Type B pancreatic cell (in vitro differentiated cells): ENCODE data around the gene TBC1D22A. TPM values are rescaled to one million over a fixed set of nuclear protein-coding genes. Genes with fewer than 3 reads are reported as not detected.

Source experiments
- DNase-seq: peaks from one replicate; pipeline ENCODE4 v3.0.0; 2021; ENCODE audit warnings: mixed read lengths; ENCODE audit not compliant: unreplicated experiment; ENCODE audit errors: extremely low spot score
- H3K27ac Mint-ChIP-seq: 2 replicates; pipeline ENCODE4 v1.8.0; 2021; ENCODE audit warnings: mild to moderate bottlenecking, mixed read lengths
- H3K27me3 Mint-ChIP-seq: 2 replicates; pipeline ENCODE4 v1.8.0; 2021; ENCODE audit warnings: mixed read lengths
- H3K36me3 Mint-ChIP-seq: 2 replicates; pipeline ENCODE4 v1.8.0; 2021; ENCODE audit warnings: mixed read lengths
- H3K4me1 Mint-ChIP-seq: one replicate; pipeline ENCODE4 v1.8.0; 2021; ENCODE audit warnings: mixed read lengths; ENCODE audit not compliant: unreplicated experiment
- H3K4me3 Mint-ChIP-seq: 2 replicates; pipeline ENCODE4 v1.8.0; 2021; ENCODE audit warnings: mild to moderate bottlenecking, mixed read lengths
- H3K9me3 Mint-ChIP-seq: 2 replicates; pipeline ENCODE4 v1.8.0; 2021; ENCODE audit warnings: mixed read lengths
- total RNA-seq: library from RNA; stranded (reverse); gene quantifications from 2 replicates; pipeline ENCODE4 v1.2.1, GENCODE V29; 2021; ENCODE audit warnings: low replicate concordance
- TF ChIP-seq, protein P1 (sequence below): fragments of 200-600 bp; sonication (generic); conservative IDR thresholded peaks from 2 replicates; pipeline ENCODE4 v1.5.0; 2021; ENCODE audit warnings: antibody characterized with exemption, mild to moderate bottlenecking

The TBC1D22A gene
- total RNA-seq, 1 donor from 2014 or later, result 16.2 TPM

DNA sequence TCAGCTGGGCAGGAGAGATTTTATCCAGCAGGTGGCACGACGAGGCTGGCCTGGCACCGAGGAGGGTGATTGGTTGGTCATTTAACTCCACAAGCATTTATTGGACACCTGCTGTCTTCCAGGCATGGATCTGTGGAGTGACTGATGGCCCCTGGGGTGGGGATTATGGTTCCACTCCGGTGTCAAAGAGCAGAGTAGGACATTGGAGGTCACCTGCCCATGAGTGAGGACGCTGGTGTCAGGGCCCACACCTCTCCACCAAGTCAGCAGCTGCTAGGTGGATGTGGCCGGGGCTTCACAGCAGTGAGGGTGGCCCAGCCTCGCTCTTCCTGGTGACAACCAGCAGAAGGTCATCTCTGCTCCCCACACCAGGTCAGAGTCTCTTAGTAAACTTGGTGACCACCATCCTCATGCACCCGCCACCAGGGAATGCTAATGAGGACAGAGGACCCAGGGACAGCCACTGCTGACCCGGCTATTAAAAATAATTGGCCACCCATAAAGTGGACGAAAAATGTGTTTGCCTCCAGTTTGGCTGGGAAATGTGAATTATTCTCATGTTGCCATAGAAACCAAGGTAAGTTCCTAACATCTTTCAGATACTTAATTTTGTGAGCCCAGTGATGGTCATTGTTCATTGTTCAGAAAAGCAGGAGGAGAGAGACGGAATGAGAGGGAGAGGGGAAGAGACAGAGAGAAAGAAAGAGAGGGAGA, 428.7 kb downstream of the TBC1D22A start:
- DNase-seq, result peak; percentile 51
- no peak overlapping the region for H3K27ac Mint-ChIP-seq
- TF ChIP-seq, protein P1, sequence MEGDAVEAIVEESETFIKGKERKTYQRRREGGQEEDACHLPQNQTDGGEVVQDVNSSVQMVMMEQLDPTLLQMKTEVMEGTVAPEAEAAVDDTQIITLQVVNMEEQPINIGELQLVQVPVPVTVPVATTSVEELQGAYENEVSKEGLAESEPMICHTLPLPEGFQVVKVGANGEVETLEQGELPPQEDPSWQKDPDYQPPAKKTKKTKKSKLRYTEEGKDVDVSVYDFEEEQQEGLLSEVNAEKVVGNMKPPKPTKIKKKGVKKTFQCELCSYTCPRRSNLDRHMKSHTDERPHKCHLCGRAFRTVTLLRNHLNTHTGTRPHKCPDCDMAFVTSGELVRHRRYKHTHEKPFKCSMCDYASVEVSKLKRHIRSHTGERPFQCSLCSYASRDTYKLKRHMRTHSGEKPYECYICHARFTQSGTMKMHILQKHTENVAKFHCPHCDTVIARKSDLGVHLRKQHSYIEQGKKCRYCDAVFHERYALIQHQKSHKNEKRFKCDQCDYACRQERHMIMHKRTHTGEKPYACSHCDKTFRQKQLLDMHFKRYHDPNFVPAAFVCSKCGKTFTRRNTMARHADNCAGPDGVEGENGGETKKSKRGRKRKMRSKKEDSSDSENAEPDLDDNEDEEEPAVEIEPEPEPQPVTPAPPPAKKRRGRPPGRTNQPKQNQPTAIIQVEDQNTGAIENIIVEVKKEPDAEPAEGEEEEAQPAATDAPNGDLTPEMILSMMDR, result no peak
- H3K4me3 Mint-ChIP-seq, result no peak overlapping the region
- H3K9me3 Mint-ChIP-seq, result peaks cover 4% of the 10 kb centered on the region
- no peaks in the 10 kb centered on the region for H3K27me3 Mint-ChIP-seq
- H3K36me3 Mint-ChIP-seq, result no peaks in the 10 kb centered on the region
- no peaks in the 10 kb centered on the region for H3K4me1 Mint-ChIP-seq

DNA sequence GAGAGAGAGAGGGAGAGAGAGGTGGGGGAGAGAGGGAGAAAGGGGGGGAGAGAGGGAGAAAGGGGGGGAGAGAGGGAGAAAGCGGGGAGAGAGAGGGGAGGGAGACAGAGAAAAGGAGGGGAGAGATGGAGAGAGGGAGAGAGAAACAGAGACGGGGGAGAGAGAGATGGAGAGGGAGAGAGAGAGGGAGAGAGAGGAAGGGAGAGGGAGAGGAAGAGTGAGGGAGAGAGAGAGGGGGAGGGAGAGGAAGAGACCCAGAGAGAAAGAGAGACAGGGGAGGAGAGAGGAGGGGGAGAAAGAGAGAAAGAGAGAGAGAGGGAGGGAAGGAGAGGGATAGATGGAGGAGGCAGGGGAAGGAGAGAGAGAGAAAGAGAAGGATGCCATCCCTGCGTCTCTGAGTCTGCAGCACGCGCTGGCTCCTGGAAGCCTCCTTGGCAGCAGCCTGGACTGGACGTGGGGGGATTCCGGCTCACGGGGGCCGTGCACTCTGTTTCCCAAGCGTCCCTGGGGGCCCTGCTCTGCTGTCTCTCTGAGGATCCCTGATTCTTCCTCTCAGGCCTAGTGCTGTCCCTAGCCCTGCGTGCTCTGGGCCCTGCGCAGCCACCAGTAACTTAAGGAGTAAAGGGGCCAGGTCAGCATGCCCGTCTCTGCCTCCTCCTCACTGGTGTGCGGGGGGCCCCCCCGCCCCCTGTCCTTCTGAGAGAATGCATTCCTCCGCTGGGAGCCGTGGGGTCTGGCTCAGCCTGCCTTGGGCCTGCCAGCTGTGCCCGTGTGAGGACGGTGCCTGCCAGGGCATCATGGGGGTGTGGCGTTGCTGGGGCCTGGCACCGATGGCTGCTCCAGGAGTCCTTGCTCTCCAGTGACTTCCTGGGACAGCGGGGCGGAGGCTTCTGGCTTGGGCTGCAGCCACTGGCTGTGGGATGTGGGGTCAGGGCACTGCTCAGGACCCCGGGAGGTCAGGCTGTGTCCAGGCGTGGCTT, 429.5 kb downstream of the TBC1D22A start:
- H3K4me3 Mint-ChIP-seq, result no peak overlapping the region
- peaks cover 4% of the 10 kb centered on the region for H3K36me3 Mint-ChIP-seq
- TF ChIP-seq, protein P1, result no peak
- H3K9me3 Mint-ChIP-seq, result peaks cover 4% of the 10 kb centered on the region
- H3K27me3 Mint-ChIP-seq, result no peaks in the 10 kb centered on the region
- H3K27ac Mint-ChIP-seq, result no peak overlapping the region
- DNase-seq, result peak; percentile 65
- H3K4me1 Mint-ChIP-seq, result no peaks in the 10 kb centered on the region

DNA sequence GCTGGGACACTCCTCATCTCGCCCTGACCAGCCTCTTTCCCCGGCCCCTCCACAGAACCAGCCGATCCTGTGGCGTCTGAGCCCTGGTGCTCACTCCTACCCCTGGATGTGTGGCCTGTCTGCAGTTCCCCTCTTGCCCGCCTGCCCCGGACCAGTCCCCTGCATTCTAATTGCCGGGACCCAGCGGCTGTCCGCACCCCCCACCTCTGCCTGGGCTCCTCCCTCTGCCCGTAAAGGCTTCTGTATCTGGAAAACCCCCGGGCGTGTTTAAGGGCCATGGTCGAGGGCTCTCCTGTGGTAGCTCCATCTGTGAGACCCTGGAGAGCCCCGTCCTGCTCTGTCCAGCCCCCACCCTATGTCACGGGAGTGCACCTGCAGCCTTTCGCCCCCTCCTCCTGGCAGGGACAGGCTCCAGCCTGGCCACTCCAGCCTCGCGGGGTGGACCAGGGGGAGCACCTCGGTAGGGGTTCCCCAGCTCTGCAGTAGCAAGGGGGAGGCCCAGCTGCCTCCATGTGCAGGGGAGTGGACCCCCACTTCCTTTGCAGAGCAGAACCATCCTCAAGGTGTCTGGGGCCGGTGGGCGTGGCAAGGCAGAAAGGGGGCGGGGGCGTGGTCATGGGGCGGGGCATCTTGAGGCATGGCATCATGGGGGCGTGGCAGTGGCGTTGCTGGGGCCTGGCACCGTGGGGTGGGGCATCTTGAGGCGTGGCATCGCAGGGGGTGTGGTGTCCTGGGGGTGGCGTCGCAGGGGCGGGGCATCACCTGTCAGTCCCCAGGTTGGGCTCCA, 430.4 kb downstream of the TBC1D22A start:
- Mint-ChIP-seq H3K4me3 (no peak overlapping the region), H3K27me3 (no peaks in the 10 kb centered on the region), H3K27ac (no peak overlapping the region), H3K9me3 (peaks cover 4% of the 10 kb centered on the region), H3K36me3 (peaks cover 4% of the 10 kb centered on the region), H3K4me1 (no peaks in the 10 kb centered on the region)
- DNase-seq, result peak; percentile 62
- TF ChIP-seq, protein P1, result no peak

DNA sequence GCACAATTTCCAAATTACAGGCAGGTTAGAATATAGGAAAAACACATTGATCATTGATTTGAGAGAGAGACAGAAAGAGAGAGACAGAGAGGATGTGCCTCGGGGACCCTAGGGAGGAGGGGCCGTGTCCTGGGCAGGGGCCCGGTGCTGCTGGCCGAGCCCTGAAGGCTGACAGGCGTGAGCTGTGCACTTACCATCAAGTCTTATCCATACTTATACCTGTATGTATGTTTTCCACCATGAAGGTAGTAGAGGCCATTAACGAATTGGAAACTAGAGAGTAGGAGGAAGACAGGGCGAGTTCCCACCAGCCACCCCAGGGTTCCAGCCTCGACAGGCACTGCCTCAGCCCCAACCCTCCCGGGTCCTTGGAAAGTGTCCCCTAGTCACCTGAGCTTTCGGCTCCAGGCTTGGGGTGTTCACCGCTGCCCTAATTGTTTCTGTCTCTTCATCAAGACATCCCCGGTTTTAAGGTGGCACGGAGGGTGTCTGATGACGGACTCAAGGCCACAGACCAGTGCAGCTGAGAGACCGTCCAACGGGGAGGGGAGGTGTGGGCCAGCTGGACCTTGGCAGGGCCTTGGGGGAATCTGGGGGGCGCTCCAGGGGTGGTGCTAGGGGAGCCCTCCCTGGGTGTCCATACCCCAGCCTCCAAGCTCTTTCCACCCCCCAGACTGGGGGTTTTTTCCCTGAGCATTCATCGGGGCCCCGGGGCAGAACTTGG, 431.3 kb downstream of the TBC1D22A start:
- H3K4me1 Mint-ChIP-seq, result no peaks in the 10 kb centered on the region
- H3K4me3 Mint-ChIP-seq, result no peak overlapping the region
- H3K36me3 Mint-ChIP-seq, result peaks cover 4% of the 10 kb centered on the region
- H3K9me3 Mint-ChIP-seq, result peaks cover 4% of the 10 kb centered on the region
- TF ChIP-seq, protein P1, result no peak
- DNase-seq, result no peak
- H3K27me3 Mint-ChIP-seq, result no peaks in the 10 kb centered on the region
- no peak overlapping the region for H3K27ac Mint-ChIP-seq
